Measurements from ENCODE around the gene NAV1. TPM values are rescaled to one million over a fixed set of nuclear protein-coding genes. Genes with fewer than 3 reads are reported as not detected.

NAV1 gene
- total RNA-seq, 1 experiment from 2014 or later = 51.0 TPM

- Mint-ChIP-seq H3K27me3 (ENCODE audit: low read depth) (peaks cover 7% of the 10 kb centered on the region), H3K4me1 (peaks cover 54% of the 10 kb centered on the region), H3K9me3 (no peaks in the 10 kb centered on the region), H3K4me3 (no peak overlapping the region), H3K27ac (peak overlapping the region; percentile 77), H3K36me3 (no peaks in the 10 kb centered on the region)
- CTCF ChIA-PET = interaction anchor here (0.8 to 11.6 kb wide), 7 partner anchors 12 to 293 kb away, joined by 3 to 276 read pairs (median 6); no protein-coding TSS in a partner anchor
- no peak for TF ChIP-seq ZNF396 (CRISPR knock-in tag; IDR thresholded peaks at IDR 0.05; ENCODE audit: borderline replicate concordance)
- no peak for TF ChIP-seq ZNF281 (CRISPR knock-in tag; IDR thresholded peaks at IDR 0.05)
- no peak for TF ChIP-seq ZNF425 (CRISPR knock-in tag; conservative IDR thresholded peaks at IDR 0.05)
- TF ChIP-seq ATF2 (CRISPR knock-in tag; IDR thresholded peaks at IDR 0.05; ENCODE audit: borderline replicate concordance, low read depth) = no peak
- no peak for TF ChIP-seq RORB (CRISPR knock-in tag; IDR thresholded peaks at IDR 0.05)
- TF ChIP-seq HMGA2 (CRISPR knock-in tag; IDR thresholded peaks at IDR 0.05) = no peak
- no peak for TF ChIP-seq ZNF263 (CRISPR knock-in tag; IDR thresholded peaks at IDR 0.05; ENCODE audit: low read depth)
- TF ChIP-seq ZNF423 (CRISPR knock-in tag; IDR thresholded peaks at IDR 0.05) = no peak
- no peak for TF ChIP-seq E2F1 (CRISPR knock-in tag; IDR thresholded peaks at IDR 0.05)
- POLR2A ChIA-PET = interaction anchor here (3.0 to 3.6 kb wide), 2 partner anchors 11 to 20 kb away, joined by 21 to 24 read pairs; no protein-coding TSS in a partner anchor
- ATAC-seq (no peak), DNase-seq (ENCODE audit: low spot score) (no peak)
Measured at GRCh38 chr1:201501144-201501543, 37.8 kb upstream of the NAV1 start.

- Mint-ChIP-seq H3K4me1 (peaks cover 59% of the 10 kb centered on the region), H3K27me3 (ENCODE audit: low read depth) (peaks cover 14% of the 10 kb centered on the region), H3K27ac (peak overlapping the region; percentile 37; the same call in 1 of the 2 replicates), H3K36me3 (no peaks in the 10 kb centered on the region), H3K4me3 (no peak overlapping the region), H3K9me3 (no peaks in the 10 kb centered on the region)
- no peak for DNase-seq (ENCODE audit: low spot score)
- ATAC-seq = no peak
- ChIA-PET POLR2A (interaction anchor here (2.3 to 3.6 kb wide), 3 partner anchors 11 to 33 kb away, joined by 5 to 24 read pairs (median 21); partner anchors contain the start of gene PHLDA3), CTCF (interaction anchor here (0.5 to 11.6 kb wide), 13 partner anchors 11 to 394 kb away, joined by 3 to 276 read pairs (median 5); no protein-coding TSS in a partner anchor)
- TF ChIP-seq TEAD4 (CRISPR knock-in tag; IDR thresholded peaks at IDR 0.05) = no peak
- TF ChIP-seq HMGA2 (CRISPR knock-in tag; IDR thresholded peaks at IDR 0.05) = no peak
- TF ChIP-seq PRRX2 (CRISPR knock-in tag; IDR thresholded peaks at IDR 0.05) = no peak
- TF ChIP-seq FOXK1 (CRISPR knock-in tag; IDR thresholded peaks at IDR 0.05) = no peak
- TF ChIP-seq ZNF396 (CRISPR knock-in tag; IDR thresholded peaks at IDR 0.05; ENCODE audit: borderline replicate concordance) = no peak
- no peak for TF ChIP-seq FOXP4 (CRISPR knock-in tag; IDR thresholded peaks at IDR 0.05)
- no peak for TF ChIP-seq ZNF512 (CRISPR knock-in tag; IDR thresholded peaks at IDR 0.05; ENCODE audit: borderline replicate concordance)
- TF ChIP-seq ERG (CRISPR knock-in tag; IDR thresholded peaks at IDR 0.05) = no peak
- TF ChIP-seq PREB (CRISPR knock-in tag; IDR thresholded peaks at IDR 0.05; ENCODE audit: borderline replicate concordance) = no peak
- TF ChIP-seq ZNF138 (CRISPR knock-in tag; conservative IDR thresholded peaks at IDR 0.05) = no peak
Measured at GRCh38 chr1:201501812-201502510, 37.0 kb upstream of the NAV1 start.
